K562 (cell line): ENCODE data around the gene FZD4. TPM values are rescaled to one million over a fixed set of nuclear protein-coding genes. Genes with fewer than 3 reads are reported as not detected.
A peak's percentile ranks its signal among the peaks of the same experiment; 100 is the strongest.

ENCODE experiments used
- DPF2 ChIP-seq: fragments of 450-650 bp; IDR thresholded peaks from 2 replicates; pipeline ENCODE4 v1.6.1; 2016
- HMG20A ChIP-seq: fragments of 450-650 bp; formaldehyde crosslinking; conservative IDR thresholded peaks from 2 replicates; pipeline ENCODE4 v1.4.0; 2020; ENCODE audit warnings: mild to moderate bottlenecking, mixed read lengths
- KLF13 ChIP-seq: fragments of 450-650 bp; IDR thresholded peaks from 2 replicates; pipeline ENCODE4 v1.6.1; 2016; ENCODE audit warnings: missing genetic modification characterization, low read depth, mild to moderate bottlenecking, missing compliant biosample characterization, moderate library complexity, borderline replicate concordance
- MBD2 ChIP-seq: sonication (generic); IDR thresholded peaks from 2 replicates; pipeline ENCODE4 v1.6.1; 2016; ENCODE audit warnings: low read depth, borderline replicate concordance
- NFYB ChIP-seq: IDR thresholded peaks from 2 replicates; pipeline ENCODE4 v1.6.1; 2011; ENCODE audit warnings: mild to moderate bottlenecking, moderate library complexity; ENCODE audit not compliant: insufficient read length; ENCODE audit errors: extremely low read depth
- PURB ChIP-seq: sonication (generic); formaldehyde crosslinking; IDR thresholded peaks from 2 replicates; pipeline ENCODE4 v1.9.0; 2021; ENCODE audit warnings: low read depth, mild to moderate bottlenecking, missing genetic modification reagents
- SMARCB1 ChIP-seq: IDR thresholded peaks from 2 replicates; pipeline ENCODE4 v1.6.1; 2011; ENCODE audit warnings: improper control_type of control experiment, low read depth; ENCODE audit not compliant: insufficient read length
- ZNF75A ChIP-seq: fragments of 450-650 bp; formaldehyde crosslinking; IDR thresholded peaks from 2 replicates; pipeline ENCODE4 v1.4.0; 2020; ENCODE audit warnings: mild to moderate bottlenecking
- polyA plus RNA-seq, 8 experiments: library from polyadenylated mRNA; depleted of rRNA in 4 of 8; stranded (reverse) in 5 of 8; unstranded in 3 of 8; fragments of >200 nt; fragmentation: Nextera tagmentation in 2 of 8; fragmentation: Illumina TruSeq in 1 of 8; extraction: Ambion mirVana in 2 of 8; extraction: Trizol in 1 of 8; gene quantifications; 2 replicates each; pipeline versions ENCODE4 v1.2.1 to v1.2.3, GENCODE V29; 2011 to 2014; ENCODE audit warnings: inconsistent platforms in 1 of 8, missing spikeins in 1 of 8
- total RNA-seq, 7 experiments: library from RNA; depleted of rRNA in 6 of 7; stranded (reverse); fragments of >200 nt in 6 of 7; fragmentation: Illumina TruSeq in 2 of 7; extraction: Trizol in 2 of 7; gene quantifications; 2 replicates each; pipeline versions ENCODE4 v1.2.1 to v1.2.3, GENCODE V29; 2011 to 2021; ENCODE audit warnings: low replicate concordance in 1 of 7
- TF ChIP-seq, protein P1 (sequence below): fragments of 200-600 bp; sonication (generic); IDR thresholded peaks from one replicate; pipeline ENCODE4 v1.6.1; 2012; ENCODE audit warnings: mild to moderate bottlenecking, low read depth, low read length, inconsistent platforms
- TF ChIP-seq, protein P2 (sequence below): fragments of 450-650 bp; IDR thresholded peaks from 2 replicates; pipeline ENCODE4 v1.6.1; 2014; ENCODE audit warnings: low read depth, mild to moderate bottlenecking, moderate library complexity, borderline replicate concordance

Gene FZD4
- total and polyA plus RNA-seq, 9 of the 15 experiments (the other 6 are each of a cell fraction or from before 2014, with no cell fraction given): 1.2 to 7.9 (median 5.8) TPM

DNA sequence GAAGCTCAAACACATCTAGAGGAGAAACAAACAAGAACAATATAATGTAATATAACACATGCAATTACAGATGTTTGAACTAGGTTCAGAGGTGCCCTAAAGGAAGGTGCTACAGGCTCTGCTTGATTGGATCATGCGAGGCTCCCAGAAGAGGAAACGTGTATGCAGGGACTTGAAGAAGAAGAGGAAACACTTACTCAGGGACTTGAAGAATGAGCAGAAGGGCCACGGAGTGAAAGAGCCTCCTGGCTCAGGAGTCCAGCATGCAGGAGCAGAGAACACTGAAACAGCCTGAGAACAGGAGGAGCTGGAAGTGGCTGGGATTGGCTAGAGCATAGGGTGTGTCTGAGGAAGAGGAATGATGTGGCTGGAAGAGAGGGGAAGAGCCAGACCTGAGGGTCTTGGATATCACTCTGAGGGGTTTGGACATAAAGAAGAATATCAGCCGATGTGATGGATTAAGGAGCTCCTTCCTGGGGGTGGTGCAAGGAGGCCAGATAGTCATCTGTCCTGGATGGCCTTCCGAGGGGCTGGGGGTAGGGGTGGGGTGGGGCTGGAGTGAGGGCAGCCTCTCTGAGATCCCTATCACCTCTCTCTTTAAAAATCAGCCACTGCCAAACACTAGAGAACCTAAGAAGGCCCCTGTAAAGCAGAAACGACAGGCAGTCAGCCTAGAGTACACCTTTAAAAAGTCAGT is 16.8 kb downstream of the FZD4 start (continued):
- TF ChIP-seq, protein P1, sequence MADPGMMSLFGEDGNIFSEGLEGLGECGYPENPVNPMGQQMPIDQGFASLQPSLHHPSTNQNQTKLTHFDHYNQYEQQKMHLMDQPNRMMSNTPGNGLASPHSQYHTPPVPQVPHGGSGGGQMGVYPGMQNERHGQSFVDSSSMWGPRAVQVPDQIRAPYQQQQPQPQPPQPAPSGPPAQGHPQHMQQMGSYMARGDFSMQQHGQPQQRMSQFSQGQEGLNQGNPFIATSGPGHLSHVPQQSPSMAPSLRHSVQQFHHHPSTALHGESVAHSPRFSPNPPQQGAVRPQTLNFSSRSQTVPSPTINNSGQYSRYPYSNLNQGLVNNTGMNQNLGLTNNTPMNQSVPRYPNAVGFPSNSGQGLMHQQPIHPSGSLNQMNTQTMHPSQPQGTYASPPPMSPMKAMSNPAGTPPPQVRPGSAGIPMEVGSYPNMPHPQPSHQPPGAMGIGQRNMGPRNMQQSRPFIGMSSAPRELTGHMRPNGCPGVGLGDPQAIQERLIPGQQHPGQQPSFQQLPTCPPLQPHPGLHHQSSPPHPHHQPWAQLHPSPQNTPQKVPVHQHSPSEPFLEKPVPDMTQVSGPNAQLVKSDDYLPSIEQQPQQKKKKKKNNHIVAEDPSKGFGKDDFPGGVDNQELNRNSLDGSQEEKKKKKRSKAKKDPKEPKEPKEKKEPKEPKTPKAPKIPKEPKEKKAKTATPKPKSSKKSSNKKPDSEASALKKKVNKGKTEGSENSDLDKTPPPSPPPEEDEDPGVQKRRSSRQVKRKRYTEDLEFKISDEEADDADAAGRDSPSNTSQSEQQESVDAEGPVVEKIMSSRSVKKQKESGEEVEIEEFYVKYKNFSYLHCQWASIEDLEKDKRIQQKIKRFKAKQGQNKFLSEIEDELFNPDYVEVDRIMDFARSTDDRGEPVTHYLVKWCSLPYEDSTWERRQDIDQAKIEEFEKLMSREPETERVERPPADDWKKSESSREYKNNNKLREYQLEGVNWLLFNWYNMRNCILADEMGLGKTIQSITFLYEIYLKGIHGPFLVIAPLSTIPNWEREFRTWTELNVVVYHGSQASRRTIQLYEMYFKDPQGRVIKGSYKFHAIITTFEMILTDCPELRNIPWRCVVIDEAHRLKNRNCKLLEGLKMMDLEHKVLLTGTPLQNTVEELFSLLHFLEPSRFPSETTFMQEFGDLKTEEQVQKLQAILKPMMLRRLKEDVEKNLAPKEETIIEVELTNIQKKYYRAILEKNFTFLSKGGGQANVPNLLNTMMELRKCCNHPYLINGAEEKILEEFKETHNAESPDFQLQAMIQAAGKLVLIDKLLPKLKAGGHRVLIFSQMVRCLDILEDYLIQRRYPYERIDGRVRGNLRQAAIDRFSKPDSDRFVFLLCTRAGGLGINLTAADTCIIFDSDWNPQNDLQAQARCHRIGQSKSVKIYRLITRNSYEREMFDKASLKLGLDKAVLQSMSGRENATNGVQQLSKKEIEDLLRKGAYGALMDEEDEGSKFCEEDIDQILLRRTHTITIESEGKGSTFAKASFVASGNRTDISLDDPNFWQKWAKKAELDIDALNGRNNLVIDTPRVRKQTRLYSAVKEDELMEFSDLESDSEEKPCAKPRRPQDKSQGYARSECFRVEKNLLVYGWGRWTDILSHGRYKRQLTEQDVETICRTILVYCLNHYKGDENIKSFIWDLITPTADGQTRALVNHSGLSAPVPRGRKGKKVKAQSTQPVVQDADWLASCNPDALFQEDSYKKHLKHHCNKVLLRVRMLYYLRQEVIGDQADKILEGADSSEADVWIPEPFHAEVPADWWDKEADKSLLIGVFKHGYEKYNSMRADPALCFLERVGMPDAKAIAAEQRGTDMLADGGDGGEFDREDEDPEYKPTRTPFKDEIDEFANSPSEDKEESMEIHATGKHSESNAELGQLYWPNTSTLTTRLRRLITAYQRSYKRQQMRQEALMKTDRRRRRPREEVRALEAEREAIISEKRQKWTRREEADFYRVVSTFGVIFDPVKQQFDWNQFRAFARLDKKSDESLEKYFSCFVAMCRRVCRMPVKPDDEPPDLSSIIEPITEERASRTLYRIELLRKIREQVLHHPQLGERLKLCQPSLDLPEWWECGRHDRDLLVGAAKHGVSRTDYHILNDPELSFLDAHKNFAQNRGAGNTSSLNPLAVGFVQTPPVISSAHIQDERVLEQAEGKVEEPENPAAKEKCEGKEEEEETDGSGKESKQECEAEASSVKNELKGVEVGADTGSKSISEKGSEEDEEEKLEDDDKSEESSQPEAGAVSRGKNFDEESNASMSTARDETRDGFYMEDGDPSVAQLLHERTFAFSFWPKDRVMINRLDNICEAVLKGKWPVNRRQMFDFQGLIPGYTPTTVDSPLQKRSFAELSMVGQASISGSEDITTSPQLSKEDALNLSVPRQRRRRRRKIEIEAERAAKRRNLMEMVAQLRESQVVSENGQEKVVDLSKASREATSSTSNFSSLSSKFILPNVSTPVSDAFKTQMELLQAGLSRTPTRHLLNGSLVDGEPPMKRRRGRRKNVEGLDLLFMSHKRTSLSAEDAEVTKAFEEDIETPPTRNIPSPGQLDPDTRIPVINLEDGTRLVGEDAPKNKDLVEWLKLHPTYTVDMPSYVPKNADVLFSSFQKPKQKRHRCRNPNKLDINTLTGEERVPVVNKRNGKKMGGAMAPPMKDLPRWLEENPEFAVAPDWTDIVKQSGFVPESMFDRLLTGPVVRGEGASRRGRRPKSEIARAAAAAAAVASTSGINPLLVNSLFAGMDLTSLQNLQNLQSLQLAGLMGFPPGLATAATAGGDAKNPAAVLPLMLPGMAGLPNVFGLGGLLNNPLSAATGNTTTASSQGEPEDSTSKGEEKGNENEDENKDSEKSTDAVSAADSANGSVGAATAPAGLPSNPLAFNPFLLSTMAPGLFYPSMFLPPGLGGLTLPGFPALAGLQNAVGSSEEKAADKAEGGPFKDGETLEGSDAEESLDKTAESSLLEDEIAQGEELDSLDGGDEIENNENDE: no peak
- no peak for TF ChIP-seq ZNF75A (CRISPR knock-in tag)
- TF ChIP-seq NFYB: no peak
- no peak for TF ChIP-seq MBD2
- peak; percentile 48; the same call in 1 of the 2 replicates for TF ChIP-seq DPF2
- TF ChIP-seq HMG20A (CRISPR knock-in tag): no peak
- TF ChIP-seq, protein P2, sequence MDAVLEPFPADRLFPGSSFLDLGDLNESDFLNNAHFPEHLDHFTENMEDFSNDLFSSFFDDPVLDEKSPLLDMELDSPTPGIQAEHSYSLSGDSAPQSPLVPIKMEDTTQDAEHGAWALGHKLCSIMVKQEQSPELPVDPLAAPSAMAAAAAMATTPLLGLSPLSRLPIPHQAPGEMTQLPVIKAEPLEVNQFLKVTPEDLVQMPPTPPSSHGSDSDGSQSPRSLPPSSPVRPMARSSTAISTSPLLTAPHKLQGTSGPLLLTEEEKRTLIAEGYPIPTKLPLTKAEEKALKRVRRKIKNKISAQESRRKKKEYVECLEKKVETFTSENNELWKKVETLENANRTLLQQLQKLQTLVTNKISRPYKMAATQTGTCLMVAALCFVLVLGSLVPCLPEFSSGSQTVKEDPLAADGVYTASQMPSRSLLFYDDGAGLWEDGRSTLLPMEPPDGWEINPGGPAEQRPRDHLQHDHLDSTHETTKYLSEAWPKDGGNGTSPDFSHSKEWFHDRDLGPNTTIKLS: no peak
- no peak for TF ChIP-seq PURB (CRISPR knock-in tag)
- no peak for TF ChIP-seq SMARCB1
- TF ChIP-seq KLF13 (tag): no peak
